ENCODE results near the gene BTAF1. TPM values are rescaled to one million over a fixed set of nuclear protein-coding genes. Genes with fewer than 3 reads are reported as not detected.

The BTAF1 gene
- polyA plus RNA-seq, 1 experiment = 13.9 TPM

DNA sequence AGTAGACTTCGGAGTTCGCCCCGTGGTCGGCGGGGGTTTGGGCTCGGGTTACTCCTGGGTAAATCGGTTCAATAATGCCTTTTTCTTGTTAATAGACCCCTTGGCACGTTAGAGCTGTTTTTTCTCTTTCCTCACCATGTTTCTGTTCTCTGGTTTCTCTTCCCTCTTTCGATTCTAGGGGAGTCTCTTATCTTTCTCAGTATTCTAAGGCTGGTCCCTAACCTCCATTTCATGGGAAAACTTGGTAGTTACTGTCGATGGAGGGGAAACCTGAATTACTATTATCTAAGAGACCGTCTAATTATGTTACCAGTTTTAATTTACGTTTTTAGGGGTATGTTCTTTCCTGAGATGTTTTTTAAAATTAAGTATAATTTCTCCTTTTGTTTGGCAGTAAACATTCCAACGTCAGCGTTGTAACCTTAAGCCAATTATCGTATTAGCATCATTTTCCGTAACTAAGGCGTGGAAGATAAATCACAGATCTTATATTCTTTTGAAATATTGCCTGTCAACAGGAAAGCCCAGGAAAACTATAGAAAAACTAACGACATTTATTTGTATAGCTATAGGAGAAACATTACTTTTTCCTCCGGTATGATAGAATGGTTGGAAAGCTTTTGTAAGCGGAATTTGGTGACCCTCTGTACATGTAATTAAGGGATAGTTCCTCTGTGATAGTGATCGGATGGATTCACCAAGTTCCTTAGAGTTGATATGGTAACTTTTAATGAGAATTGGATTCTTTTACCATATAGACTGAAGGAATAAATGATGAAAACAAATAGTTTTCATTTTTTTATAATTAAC is 847 bp downstream of the BTAF1 start:
- ChIA-PET POLR2A (interaction anchor here (0.6 to 1.0 kb wide), 2 partner anchors 14 to 34 kb away, joined by 4 to 5 read pairs; no protein-coding TSS in a partner anchor), CTCF (interaction anchor here (0.7 to 1.5 kb wide), 6 partner anchors 9 to 16 kb away, joined by 3 to 11 read pairs (median 4); no protein-coding TSS in a partner anchor)
- Histone ChIP-seq H3K27me3 (ENCODE audit: control insufficient read depth, insufficient read depth, low read length) (no peaks in the 10 kb centered on the region), H3K4me3 (ENCODE audit: low read depth, low read length) (peak overlapping the region; percentile 95), H3K36me3 (ENCODE audit: control insufficient read depth, insufficient read depth, low read length) (no peaks in the 10 kb centered on the region)
- no peak for DNase-seq (ENCODE audit: low read depth)
- TF ChIP-seq, protein P1, sequence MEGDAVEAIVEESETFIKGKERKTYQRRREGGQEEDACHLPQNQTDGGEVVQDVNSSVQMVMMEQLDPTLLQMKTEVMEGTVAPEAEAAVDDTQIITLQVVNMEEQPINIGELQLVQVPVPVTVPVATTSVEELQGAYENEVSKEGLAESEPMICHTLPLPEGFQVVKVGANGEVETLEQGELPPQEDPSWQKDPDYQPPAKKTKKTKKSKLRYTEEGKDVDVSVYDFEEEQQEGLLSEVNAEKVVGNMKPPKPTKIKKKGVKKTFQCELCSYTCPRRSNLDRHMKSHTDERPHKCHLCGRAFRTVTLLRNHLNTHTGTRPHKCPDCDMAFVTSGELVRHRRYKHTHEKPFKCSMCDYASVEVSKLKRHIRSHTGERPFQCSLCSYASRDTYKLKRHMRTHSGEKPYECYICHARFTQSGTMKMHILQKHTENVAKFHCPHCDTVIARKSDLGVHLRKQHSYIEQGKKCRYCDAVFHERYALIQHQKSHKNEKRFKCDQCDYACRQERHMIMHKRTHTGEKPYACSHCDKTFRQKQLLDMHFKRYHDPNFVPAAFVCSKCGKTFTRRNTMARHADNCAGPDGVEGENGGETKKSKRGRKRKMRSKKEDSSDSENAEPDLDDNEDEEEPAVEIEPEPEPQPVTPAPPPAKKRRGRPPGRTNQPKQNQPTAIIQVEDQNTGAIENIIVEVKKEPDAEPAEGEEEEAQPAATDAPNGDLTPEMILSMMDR (IDR thresholded peaks at IDR 0.05; ENCODE audit: insufficient read depth, low read depth, low read length) = no peak

DNA sequence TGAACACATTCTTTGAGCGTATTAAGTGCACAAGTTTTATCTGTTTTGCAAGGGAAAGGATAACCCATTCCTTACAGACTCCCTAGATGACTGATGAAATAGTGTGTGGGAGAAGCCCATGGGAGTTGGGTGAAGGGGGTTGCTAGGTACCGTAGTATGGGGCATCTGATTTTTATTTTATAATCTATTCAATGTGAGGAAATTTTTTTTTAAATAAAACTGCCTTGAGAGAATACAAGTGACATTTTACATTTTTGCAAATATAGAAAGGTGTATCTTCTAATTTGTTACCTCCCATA is 1.4 kb downstream of the BTAF1 start:
- Histone ChIP-seq H3K27me3 (ENCODE audit: control insufficient read depth, insufficient read depth, low read length) (no peaks in the 10 kb centered on the region), H3K36me3 (ENCODE audit: control insufficient read depth, insufficient read depth, low read length) (no peaks in the 10 kb centered on the region), H3K4me3 (ENCODE audit: low read depth, low read length) (peak overlapping the region; percentile 95)
- POLR2A ChIA-PET = interaction anchor here (0.6 kb wide), 1 partner anchor 35 kb away, joined by 5 read pairs; no protein-coding TSS in a partner anchor
- CTCF ChIA-PET = interaction anchor here (1.0 kb wide), 1 partner anchor 9 kb away, joined by 5 read pairs; no protein-coding TSS in a partner anchor
- DNase-seq (ENCODE audit: low read depth) = no peak
- TF ChIP-seq, protein P1 (IDR thresholded peaks at IDR 0.05; ENCODE audit: insufficient read depth, low read depth, low read length) = no peak

DNA sequence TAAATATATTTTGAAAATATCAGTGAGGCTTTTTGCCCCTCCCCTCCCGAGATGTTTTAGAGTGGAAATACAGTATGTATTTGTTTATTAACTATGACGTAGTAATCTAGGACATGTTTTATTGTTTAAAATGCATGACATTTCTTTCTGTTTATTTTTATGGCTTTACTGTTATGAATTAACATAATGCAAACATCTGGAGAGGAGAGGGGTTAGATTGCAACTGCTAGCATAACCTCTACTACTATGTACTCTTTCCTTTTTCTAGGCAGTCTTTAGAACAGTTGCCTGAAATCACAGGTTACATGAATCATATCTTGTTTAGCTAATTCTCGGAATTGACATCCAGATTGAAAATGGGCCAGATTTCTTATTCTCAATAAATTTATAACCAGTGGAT is 7.4 kb downstream of the BTAF1 start:
- no peak for DNase-seq (ENCODE audit: low read depth)
- no peaks in the 10 kb centered on the region for H3K36me3 ChIP-seq (ENCODE audit: control insufficient read depth, insufficient read depth, low read length)
- H3K27me3 ChIP-seq (ENCODE audit: control insufficient read depth, insufficient read depth, low read length) = no peaks in the 10 kb centered on the region
- H3K4me3 ChIP-seq (ENCODE audit: low read depth, low read length) = no peak overlapping the region
- ChIA-PET CTCF (interaction anchor here (0.9 to 1.2 kb wide), 2 partner anchors 10 to 23 kb away, joined by 3 to 4 read pairs; no protein-coding TSS in a partner anchor), POLR2A (no interaction called here)
- TF ChIP-seq, protein P1 (IDR thresholded peaks at IDR 0.05; ENCODE audit: insufficient read depth, low read depth, low read length) = no peak

DNA sequence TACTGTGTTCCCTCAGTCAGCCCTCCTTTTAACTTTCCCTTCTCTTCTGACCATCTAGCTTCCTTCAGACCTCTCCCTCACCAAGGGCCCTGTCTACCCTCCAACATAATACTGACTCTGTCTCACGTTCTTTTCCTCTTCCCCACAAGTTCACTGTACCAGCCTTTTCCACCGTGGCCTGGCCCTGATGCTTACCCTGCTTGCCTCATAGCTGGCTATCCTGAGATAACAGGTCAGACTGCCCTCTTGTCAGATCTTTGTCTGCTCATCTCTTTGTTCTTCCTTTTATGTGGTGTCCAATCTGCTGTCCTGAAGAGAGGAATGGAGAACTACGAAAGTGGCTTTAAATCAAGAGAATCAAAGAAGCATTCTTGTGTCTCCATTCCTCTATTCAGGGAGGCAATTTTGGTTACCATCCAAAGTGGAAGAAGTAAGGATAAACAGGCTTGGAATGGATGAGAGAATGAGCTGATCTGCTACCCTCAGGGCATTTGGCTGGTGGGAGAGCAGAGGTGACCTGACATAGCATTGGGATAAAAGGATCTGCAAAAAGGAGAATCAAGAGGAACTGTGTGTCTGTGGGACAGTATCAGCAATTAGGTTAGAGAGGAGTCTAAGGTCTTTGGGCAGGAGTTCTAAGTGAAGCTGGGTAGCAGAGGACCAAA is 8.1 kb downstream of the BTAF1 start:
- POLR2A ChIA-PET = interaction anchor here (0.6 kb wide), 1 partner anchor 138 kb away, joined by 4 read pairs; no protein-coding TSS in a partner anchor
- TF ChIP-seq, protein P1 (IDR thresholded peaks at IDR 0.05; ENCODE audit: insufficient read depth, low read depth, low read length) = no peak
- H3K36me3 ChIP-seq (ENCODE audit: control insufficient read depth, insufficient read depth, low read length) = peaks cover 1% of the 10 kb centered on the region
- H3K27me3 ChIP-seq (ENCODE audit: control insufficient read depth, insufficient read depth, low read length) = no peaks in the 10 kb centered on the region
- no peak overlapping the region for H3K4me3 ChIP-seq (ENCODE audit: low read depth, low read length)
- CTCF ChIA-PET = interaction anchor here (0.6 to 1.2 kb wide), 3 partner anchors 9 to 1580 kb away, joined by 3 to 4 read pairs (median 3); no protein-coding TSS in a partner anchor
- no peak for DNase-seq (ENCODE audit: low read depth)

- no peaks in the 10 kb centered on the region for H3K27me3 ChIP-seq (ENCODE audit: control insufficient read depth, insufficient read depth, low read length)
- H3K36me3 ChIP-seq (ENCODE audit: control insufficient read depth, insufficient read depth, low read length) = peaks cover 3% of the 10 kb centered on the region
- TF ChIP-seq, protein P1 (IDR thresholded peaks at IDR 0.05; ENCODE audit: insufficient read depth, low read depth, low read length) = no peak
- POLR2A ChIA-PET = no interaction called here
- no peak for DNase-seq (ENCODE audit: low read depth)
- H3K4me3 ChIP-seq (ENCODE audit: low read depth, low read length) = no peak overlapping the region
- CTCF ChIA-PET = no interaction called here
Measured at GRCh38 chr10:91932737-91933136, 9.2 kb downstream of the BTAF1 start.
